ENCODE measurements around the gene MAPK11. TPM values are rescaled to one million over a fixed set of nuclear protein-coding genes. Genes with fewer than 3 reads are reported as not detected.

MAPK11 gene
- total RNA-seq, 2 donors from 2014 or later, result 0.33 to 0.40 TPM

GRCh38 chr22:50260801-50261614 is 9.2 kb downstream of the MAPK11 start:
- H3K27me3 ChIP-seq (ENCODE audit: control insufficient read depth, insufficient read depth, low read length, poor library complexity, severe bottlenecking), result no peaks in the 10 kb centered on the region
- Mint-ChIP-seq H3K9me3 (no peaks in the 10 kb centered on the region), H3K4me3 (peak overlapping the region; percentile 56), H3K36me3 (ENCODE audit: low read depth) (peaks cover 5% of the 10 kb centered on the region), H3K27me3 (ENCODE audit: insufficient read depth) (peaks cover 27% of the 10 kb centered on the region), H3K4me1 (peaks cover 5% of the 10 kb centered on the region), H3K27ac (no peak overlapping the region)
- H3K9ac ChIP-seq (ENCODE audit: extremely low read depth, low read length, poor library complexity, severe bottlenecking), result peak overlapping the region; percentile 34
- TF ChIP-seq CTCF (conservative IDR thresholded peaks at IDR 0.05), result no peak
- no peaks in the 10 kb centered on the region for H3K4me1 ChIP-seq (ENCODE audit: control insufficient read depth, insufficient read depth, low read length)
- peaks cover 10% of the 10 kb centered on the region for H3K36me3 ChIP-seq (ENCODE audit: control insufficient read depth, insufficient read depth, low read length)
- 1 to 2% methylated on average over 56 to 92 of the region's 92 CpGs for WGBS, 2 experiments (ENCODE audit: insufficient coverage in 1 of 2, insufficient read length in 1 of 2)
- H3K9me3 ChIP-seq (ENCODE audit: control insufficient read depth, low read length), result no peaks in the 10 kb centered on the region
- DNase-seq, result peak; percentile 78
- peak overlapping the region; percentile 77 for H3K4me3 ChIP-seq (ENCODE audit: low read length)
- no peak overlapping the region for H3K27ac ChIP-seq (ENCODE audit: low read depth, low read length)

- TF ChIP-seq CTCF (conservative IDR thresholded peaks at IDR 0.05), result no peak
- H3K4me1 ChIP-seq (ENCODE audit: control insufficient read depth, insufficient read depth, low read length), result no peaks in the 10 kb centered on the region
- H3K4me3 ChIP-seq (ENCODE audit: low read length), result peak overlapping the region; percentile 77
- H3K9me3 ChIP-seq (ENCODE audit: control insufficient read depth, low read length), result no peaks in the 10 kb centered on the region
- Mint-ChIP-seq H3K9me3 (no peaks in the 10 kb centered on the region), H3K36me3 (ENCODE audit: low read depth) (peaks cover 9% of the 10 kb centered on the region), H3K27me3 (ENCODE audit: insufficient read depth) (peaks cover 22% of the 10 kb centered on the region), H3K27ac (no peak overlapping the region), H3K4me3 (peak overlapping the region; percentile 56), H3K4me1 (peaks cover 5% of the 10 kb centered on the region)
- H3K36me3 ChIP-seq (ENCODE audit: control insufficient read depth, insufficient read depth, low read length), result peaks cover 10% of the 10 kb centered on the region
- 52 to 79% methylated on average over 2 to 9 of the region's 11 CpGs for WGBS, 2 experiments (ENCODE audit: insufficient coverage in 1 of 2, insufficient read length in 1 of 2)
- peak overlapping the region; percentile 34 for H3K9ac ChIP-seq (ENCODE audit: extremely low read depth, low read length, poor library complexity, severe bottlenecking)
- no peak overlapping the region for H3K27ac ChIP-seq (ENCODE audit: low read depth, low read length)
- no peak for DNase-seq
- no peaks in the 10 kb centered on the region for H3K27me3 ChIP-seq (ENCODE audit: control insufficient read depth, insufficient read depth, low read length, poor library complexity, severe bottlenecking)
Measured at GRCh38 chr22:50260434-50260800, 9.8 kb downstream of the MAPK11 start.

- Histone ChIP-seq H3K27me3 (ENCODE audit: control insufficient read depth, insufficient read depth, low read length, poor library complexity, severe bottlenecking) (no peaks in the 10 kb centered on the region), H3K9ac (ENCODE audit: extremely low read depth, low read length, poor library complexity, severe bottlenecking) (no peak overlapping the region), H3K4me1 (ENCODE audit: control insufficient read depth, insufficient read depth, low read length) (no peaks in the 10 kb centered on the region), H3K27ac (ENCODE audit: low read depth, low read length) (no peak overlapping the region), H3K4me3 (ENCODE audit: low read length) (no peak overlapping the region), H3K36me3 (ENCODE audit: control insufficient read depth, insufficient read depth, low read length) (peaks cover 10% of the 10 kb centered on the region), H3K9me3 (ENCODE audit: control insufficient read depth, low read length) (no peaks in the 10 kb centered on the region)
- peaks cover 12% of the 10 kb centered on the region for H3K36me3 Mint-ChIP-seq (ENCODE audit: low read depth)
- H3K27ac Mint-ChIP-seq, result no peak overlapping the region
- WGBS, 2 experiments (ENCODE audit: insufficient coverage in 1 of 2, insufficient read length in 1 of 2), result 93 to 100% methylated on average over 3 to 15 of the region's 15 CpGs
- no peak for TF ChIP-seq CTCF (conservative IDR thresholded peaks at IDR 0.05)
- H3K4me3 Mint-ChIP-seq, result peak overlapping the region; percentile 56
- DNase-seq, result no peak
- peaks cover 11% of the 10 kb centered on the region for H3K27me3 Mint-ChIP-seq (ENCODE audit: insufficient read depth)
- H3K4me1 Mint-ChIP-seq, result peaks cover 5% of the 10 kb centered on the region
- no peaks in the 10 kb centered on the region for H3K9me3 Mint-ChIP-seq
Measured at GRCh38 chr22:50259302-50259701, 10.9 kb downstream of the MAPK11 start.
